ENCODE results near the gene NEURL1B. TPM values are rescaled to one million over a fixed set of nuclear protein-coding genes. Genes with fewer than 3 reads are reported as not detected.
"Not testable (repeated sequence)": the region's sequence is repeated elsewhere in the genome, so short reads cannot be mapped to it uniquely, and the experiment has no call there.

Gene NEURL1B
- total and polyA plus RNA-seq, 4 experiments from 2014 or later = 0.02 to 0.20 (median 0.08) TPM; not detected in 1

DNA sequence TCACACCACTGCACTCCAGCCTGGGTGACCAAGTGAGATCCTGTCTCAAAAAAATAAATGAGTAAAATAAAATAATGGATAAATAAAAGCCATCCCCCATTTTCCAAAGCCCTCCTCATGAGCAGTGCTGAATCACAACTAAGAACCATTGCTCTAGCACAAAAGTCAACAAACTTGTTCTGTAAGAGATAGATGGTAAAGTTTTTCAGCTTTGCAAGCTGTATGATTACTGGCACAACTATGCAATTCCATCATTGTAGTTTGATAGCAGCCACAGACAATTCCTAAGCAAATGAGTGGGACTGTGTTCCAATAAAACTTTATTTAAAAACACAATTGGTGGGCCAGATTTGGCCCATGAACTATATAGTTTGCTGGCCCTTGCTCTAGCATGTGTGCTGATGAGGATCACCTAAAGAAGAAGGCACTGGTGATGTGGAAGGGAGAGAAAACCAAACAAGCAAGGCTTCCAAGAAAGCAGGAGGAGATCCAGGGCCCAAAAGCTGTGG, 64.6 kb downstream of the NEURL1B start:
- intact Hi-C loops (cut with micrococcal nuclease) = no loop called here
- H3K36me3 Mint-ChIP-seq = no peaks in the 10 kb centered on the region
- peaks cover 32 to 49% of the 10 kb centered on the region in 2 donors for H3K27me3 Mint-ChIP-seq

GRCh38 chr5:172706796-172707195, 65.7 kb downstream of the NEURL1B start:
- H3K9me3 Mint-ChIP-seq = peaks cover 0 to 4% (median 0%) of the 10 kb centered on the region in 8 donors
- no peaks in the 10 kb centered on the region for H3K36me3 Mint-ChIP-seq
- intact Hi-C loops (cut with micrococcal nuclease) = no loop called here
- H3K27me3 Mint-ChIP-seq = peaks cover 28 to 47% of the 10 kb centered on the region in 2 donors
- H3K27me3 ChIP-seq (ENCODE audit: insufficient read depth, low read length) = no peaks in the 10 kb centered on the region
- peak overlapping the region in 1 of 7 donors; percentile 36 for H3K27ac Mint-ChIP-seq
- no peaks in the 10 kb centered on the region for H3K9me3 ChIP-seq (ENCODE audit: control insufficient read depth in 1 of 2, low read length in 2 of 2)
- DNase-seq = no peak
- H3K4me3 Mint-ChIP-seq = peak overlapping the region in 1 of 8 donors; percentile 41
- CTCF ChIA-PET (ENCODE audit: partially characterized antibody) = interaction anchor here (1.0 to 11.7 kb wide), 5 partner anchors 8 to 226 kb away, joined by 3 to 547 read pairs (median 14); no protein-coding TSS in a partner anchor
- no peak overlapping the region for H3K4me3 ChIP-seq (ENCODE audit: low read length in 2 of 2)
- POLR2A ChIA-PET (ENCODE audit: partially characterized antibody) = interaction anchor here (1.1 kb wide), 1 partner anchor 64 kb away, joined by 4 read pairs; the partner anchor contains the start of gene DUSP1
- no peaks in the 10 kb centered on the region for H3K36me3 ChIP-seq (ENCODE audit: insufficient read depth, low read length)
- no peak overlapping the region for H3K27ac ChIP-seq (ENCODE audit: low read depth, low read length)
- peaks cover 3 to 10% (median 6%) of the 10 kb centered on the region in 4 donors for H3K4me1 Mint-ChIP-seq
- H3K4me1 ChIP-seq (ENCODE audit: insufficient read depth, low read length) = peaks cover 3% of the 10 kb centered on the region

More for the DNA sequence above, 64.6 kb downstream of the NEURL1B start:
- no peak overlapping the region for H3K4me3 ChIP-seq (ENCODE audit: low read length in 2 of 2)
- no peak overlapping the region for H3K27ac ChIP-seq (ENCODE audit: low read depth, low read length)
- peaks cover 9% of the 10 kb centered on the region for H3K4me1 ChIP-seq (ENCODE audit: insufficient read depth, low read length)
- POLR2A ChIA-PET (ENCODE audit: partially characterized antibody) = no interaction called here
- Mint-ChIP-seq H3K9me3 (peaks cover 0 to 4% (median 0%) of the 10 kb centered on the region in 8 donors), H3K4me3 (no peak overlapping the region), H3K4me1 (peaks cover 6 to 16% (median 12%) of the 10 kb centered on the region in 4 donors), H3K27ac (no peak overlapping the region)
- no peaks in the 10 kb centered on the region for H3K36me3 ChIP-seq (ENCODE audit: insufficient read depth, low read length)
- no peaks in the 10 kb centered on the region for H3K9me3 ChIP-seq (ENCODE audit: control insufficient read depth in 1 of 2, low read length in 2 of 2)
- CTCF ChIA-PET (ENCODE audit: partially characterized antibody) = interaction anchor here (0.7 to 11.7 kb wide), 5 partner anchors 7 to 442 kb away, joined by 3 to 547 read pairs (median 14); no protein-coding TSS in a partner anchor
- peaks cover 7% of the 10 kb centered on the region for H3K27me3 ChIP-seq (ENCODE audit: insufficient read depth, low read length)
- DNase-seq = no peak

- H3K4me1 ChIP-seq (ENCODE audit: insufficient read depth, low read length) = no peaks in the 10 kb centered on the region
- POLR2A ChIA-PET (ENCODE audit: partially characterized antibody) = interaction anchor here (1.1 kb wide), 1 partner anchor 64 kb away, joined by 4 read pairs; the partner anchor contains the start of gene DUSP1
- H3K27me3 ChIP-seq (ENCODE audit: insufficient read depth, low read length) = no peaks in the 10 kb centered on the region
- H3K27ac ChIP-seq (ENCODE audit: low read depth, low read length) = no peak overlapping the region
- peaks cover 26 to 43% of the 10 kb centered on the region in 2 donors for H3K27me3 Mint-ChIP-seq
- H3K4me1 Mint-ChIP-seq = peaks cover 3 to 7% (median 5%) of the 10 kb centered on the region in 4 donors
- no peak overlapping the region for H3K4me3 ChIP-seq (ENCODE audit: low read length in 2 of 2)
- DNase-seq = no peak
- H3K9me3 Mint-ChIP-seq = peaks cover 0 to 4% (median 0%) of the 10 kb centered on the region in 8 donors
- H3K27ac Mint-ChIP-seq = peak overlapping the region in 1 of 7 donors; percentile 19
- no peak overlapping the region for H3K4me3 Mint-ChIP-seq
- no peaks in the 10 kb centered on the region for H3K36me3 ChIP-seq (ENCODE audit: insufficient read depth, low read length)
- no peaks in the 10 kb centered on the region for H3K36me3 Mint-ChIP-seq
- H3K9me3 ChIP-seq (ENCODE audit: control insufficient read depth in 1 of 2, low read length in 2 of 2) = no peaks in the 10 kb centered on the region
- intact Hi-C loops (cut with micrococcal nuclease) = no loop called here
- CTCF ChIA-PET (ENCODE audit: partially characterized antibody) = interaction anchor here (1.0 to 11.7 kb wide), 5 partner anchors 7 to 225 kb away, joined by 3 to 547 read pairs (median 14); no protein-coding TSS in a partner anchor
These were observed 66.5 kb downstream of the NEURL1B start for GRCh38 chr5:172707285-172708182.

GRCh38 chr5:172708183-172708505, 67.1 kb downstream of the NEURL1B start:
- Histone ChIP-seq H3K36me3 (ENCODE audit: insufficient read depth, low read length) (no peaks in the 10 kb centered on the region), H3K9me3 (ENCODE audit: control insufficient read depth in 1 of 2, low read length in 2 of 2) (no peaks in the 10 kb centered on the region), H3K27ac (ENCODE audit: low read depth, low read length) (no peak overlapping the region), H3K27me3 (ENCODE audit: insufficient read depth, low read length) (no peaks in the 10 kb centered on the region), H3K4me3 (ENCODE audit: low read length in 2 of 2) (no peak overlapping the region), H3K4me1 (ENCODE audit: insufficient read depth, low read length) (peaks cover 3% of the 10 kb centered on the region)
- H3K4me3 Mint-ChIP-seq = no peak overlapping the region
- DNase-seq = no peak
- H3K4me1 Mint-ChIP-seq = peaks cover 3 to 7% (median 6%) of the 10 kb centered on the region in 4 donors
- peaks cover 22 to 46% of the 10 kb centered on the region in 2 donors for H3K27me3 Mint-ChIP-seq
- peaks cover 0 to 4% (median 0%) of the 10 kb centered on the region in 8 donors for H3K9me3 Mint-ChIP-seq
- H3K27ac Mint-ChIP-seq = peak overlapping the region in 1 of 7 donors; percentile 27
- ChIA-PET CTCF (ENCODE audit: partially characterized antibody) (interaction anchor here (8.1 to 11.7 kb wide), 2 partner anchors 9 to 224 kb away, joined by 66 to 547 read pairs; no protein-coding TSS in a partner anchor), POLR2A (ENCODE audit: partially characterized antibody) (no interaction called here)
- intact Hi-C loops (cut with micrococcal nuclease) = no loop called here
- H3K36me3 Mint-ChIP-seq = no peaks in the 10 kb centered on the region

DNA sequence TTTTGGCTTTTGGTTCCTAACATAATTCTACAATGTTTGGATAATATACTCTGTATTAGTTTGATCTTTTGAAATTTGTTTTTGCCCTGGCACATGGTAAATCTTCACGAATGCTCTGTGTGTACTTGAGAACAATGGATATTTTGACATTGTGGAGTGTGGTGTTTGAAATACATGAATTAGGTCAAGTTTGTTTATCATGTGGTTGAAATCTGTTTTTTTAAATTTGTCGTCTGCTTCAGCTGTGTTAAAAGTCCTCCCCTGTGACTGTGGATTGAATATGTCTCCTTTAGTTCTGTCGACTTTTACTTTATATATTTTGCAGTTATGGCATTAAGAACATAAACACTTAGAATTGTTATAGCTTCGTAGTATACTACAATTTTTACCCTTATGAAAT, 69.6 kb downstream of the NEURL1B start:
- Histone ChIP-seq H3K4me1 (ENCODE audit: insufficient read depth, low read length) (peaks cover 6% of the 10 kb centered on the region), H3K4me3 (ENCODE audit: low read length in 2 of 2) (no peak overlapping the region), H3K27me3 (ENCODE audit: insufficient read depth, low read length) (no peaks in the 10 kb centered on the region), H3K27ac (ENCODE audit: low read depth, low read length) (no peak overlapping the region), H3K9me3 (ENCODE audit: control insufficient read depth in 1 of 2, low read length in 2 of 2) (no peaks in the 10 kb centered on the region), H3K36me3 (ENCODE audit: insufficient read depth, low read length) (no peaks in the 10 kb centered on the region)
- Mint-ChIP-seq H3K27me3 (peaks cover 19 to 36% of the 10 kb centered on the region in 2 donors), H3K4me1 (peaks cover 9 to 14% (median 12%) of the 10 kb centered on the region in 4 donors), H3K36me3 (no peaks in the 10 kb centered on the region), H3K9me3 (peaks cover 0 to 4% (median 0%) of the 10 kb centered on the region in 8 donors), H3K27ac (peak overlapping the region in 6 of 7 donors; percentile 19 to 81 (median 67)), H3K4me3 (peak overlapping the region in 5 of 8 donors; percentile 2 to 41 (median 30))
- POLR2A ChIA-PET (ENCODE audit: partially characterized antibody) = interaction anchor here (1.1 to 2.2 kb wide), 2 partner anchors 54 to 61 kb away, joined by 5 to 8 read pairs; partner anchors contain the start of gene DUSP1
- intact Hi-C loops (cut with micrococcal nuclease) = loop anchor here (5.0 kb wide), 1 partner anchor 202 kb away; no protein-coding TSS in a partner anchor
- DNase-seq = peak in 4 of 5 donors; percentile 32 to 49 (median 41)
- CTCF ChIA-PET (ENCODE audit: partially characterized antibody) = interaction anchor here (1.2 to 11.7 kb wide), 6 partner anchors 12 to 222 kb away, joined by 3 to 547 read pairs (median 21); partner anchors contain the start of gene DUSP1

GRCh38 chr5:172711321-172711861, 70.3 kb downstream of the NEURL1B start:
- Mint-ChIP-seq H3K27me3 (peaks cover 19 to 29% of the 10 kb centered on the region in 2 donors), H3K27ac (peak overlapping the region in 4 of 7 donors; percentile 2 to 83 (median 34)), H3K4me1 (peaks cover 9 to 14% (median 12%) of the 10 kb centered on the region in 4 donors)
- ChIA-PET POLR2A (ENCODE audit: partially characterized antibody) (interaction anchor here (1.1 to 4.1 kb wide), 3 partner anchors 54 to 60 kb away, joined by 5 to 86 read pairs (median 8); partner anchors contain the start of gene DUSP1), CTCF (ENCODE audit: partially characterized antibody) (interaction anchor here (0.6 to 11.7 kb wide), 10 partner anchors 12 to 298 kb away, joined by 3 to 547 read pairs (median 7); partner anchors contain the start of gene DUSP1)
- not testable (repeated sequence) for H3K36me3 Mint-ChIP-seq; H3K4me3 Mint-ChIP-seq; H3K36me3 ChIP-seq (ENCODE audit: insufficient read depth, low read length); H3K27ac ChIP-seq (ENCODE audit: low read depth, low read length); H3K4me3 ChIP-seq (ENCODE audit: low read length in 2 of 2); H3K4me1 ChIP-seq (ENCODE audit: insufficient read depth, low read length); H3K27me3 ChIP-seq (ENCODE audit: insufficient read depth, low read length); H3K9me3 Mint-ChIP-seq; DNase-seq; H3K9me3 ChIP-seq (ENCODE audit: control insufficient read depth in 1 of 2, low read length in 2 of 2)
- intact Hi-C loops (cut with micrococcal nuclease) = loop anchor here (5.0 kb wide), 1 partner anchor 201 kb away; no protein-coding TSS in a partner anchor

Measured in CD4-positive, alpha-beta memory T cell (primary cell).